ENCODE data around the gene VPS33B.

VPS33B gene

GRCh38 chr15:91022075-91022831, at the start of gene VPS33B (continued):
- TF ChIP-seq, protein P1, sequence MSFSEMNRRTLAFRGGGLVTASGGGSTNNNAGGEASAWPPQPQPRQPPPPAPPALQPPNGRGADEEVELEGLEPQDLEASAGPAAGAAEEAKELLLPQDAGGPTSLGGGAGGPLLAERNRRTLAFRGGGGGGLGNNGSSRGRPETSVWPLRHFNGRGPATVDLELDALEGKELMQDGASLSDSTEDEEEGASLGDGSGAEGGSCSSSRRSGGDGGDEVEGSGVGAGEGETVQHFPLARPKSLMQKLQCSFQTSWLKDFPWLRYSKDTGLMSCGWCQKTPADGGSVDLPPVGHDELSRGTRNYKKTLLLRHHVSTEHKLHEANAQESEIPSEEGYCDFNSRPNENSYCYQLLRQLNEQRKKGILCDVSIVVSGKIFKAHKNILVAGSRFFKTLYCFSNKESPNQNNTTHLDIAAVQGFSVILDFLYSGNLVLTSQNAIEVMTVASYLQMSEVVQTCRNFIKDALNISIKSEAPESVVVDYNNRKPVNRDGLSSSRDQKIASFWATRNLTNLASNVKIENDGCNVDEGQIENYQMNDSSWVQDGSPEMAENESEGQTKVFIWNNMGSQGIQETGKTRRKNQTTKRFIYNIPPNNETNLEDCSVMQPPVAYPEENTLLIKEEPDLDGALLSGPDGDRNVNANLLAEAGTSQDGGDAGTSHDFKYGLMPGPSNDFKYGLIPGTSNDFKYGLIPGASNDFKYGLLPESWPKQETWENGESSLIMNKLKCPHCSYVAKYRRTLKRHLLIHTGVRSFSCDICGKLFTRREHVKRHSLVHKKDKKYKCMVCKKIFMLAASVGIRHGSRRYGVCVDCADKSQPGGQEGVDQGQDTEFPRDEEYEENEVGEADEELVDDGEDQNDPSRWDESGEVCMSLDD (tag by site-specific recombination; IDR thresholded peaks at IDR 0.05): peak; percentile 61; the same call in 1 of the 2 replicates
- TF ChIP-seq ZFP37 (tag by site-specific recombination; IDR thresholded peaks at IDR 0.05) (0 out of 2 replicates have a peak, but pooled peaks have one; percentile 20), ZSCAN18 (tag by site-specific recombination; IDR thresholded peaks at IDR 0.05) (no peak)

- ChIA-PET CTCF (interaction anchor here (0.7 to 2.3 kb wide), 2 partner anchors 16 to 515 kb away, joined by 4 to 11 read pairs; no protein-coding TSS in a partner anchor), POLR2A (no interaction called here)
- Histone ChIP-seq H3K27ac (ENCODE audit: extremely low read depth, low read depth, low read length) (no peak overlapping the region), H3K36me3 (ENCODE audit: control insufficient read depth in 2 of 2, insufficient read depth in 1 of 2, low read length in 2 of 2) (no peaks in the 10 kb centered on the region), H3K9me3 (ENCODE audit: control insufficient read depth, insufficient read depth, low read depth, low read length) (no peaks in the 10 kb centered on the region), H3K4me1 (ENCODE audit: control insufficient read depth, insufficient read depth, low read length) (no peaks in the 10 kb centered on the region), H3K4me3 (ENCODE audit: low read depth, low read length) (no peak overlapping the region)
- TF ChIP-seq REST (tag by site-specific recombination; IDR thresholded peaks at IDR 0.05) (no peak), ZNF701 (tag by site-specific recombination; IDR thresholded peaks at IDR 0.05) (no peak), ZBTB11 (tag by site-specific recombination; conservative IDR thresholded peaks at IDR 0.05; ENCODE audit: low read depth) (no peak), ZNF660 (tag by site-specific recombination; IDR thresholded peaks at IDR 0.05) (no peak), ZNF138 (tag by site-specific recombination; IDR thresholded peaks at IDR 0.05; ENCODE audit: borderline replicate concordance) (no peak), SETDB1 (IDR thresholded peaks at IDR 0.05; ENCODE audit: insufficient read length, low read length) (no peak), HIC1 (tag by site-specific recombination; IDR thresholded peaks at IDR 0.05) (no peak), ZNF37A (tag by site-specific recombination; IDR thresholded peaks at IDR 0.05) (no peak), KLF1 (tag by site-specific recombination; IDR thresholded peaks at IDR 0.05) (no peak), ZNF416 (tag by site-specific recombination; IDR thresholded peaks at IDR 0.05) (no peak)
- TF ChIP-seq, protein P2, sequence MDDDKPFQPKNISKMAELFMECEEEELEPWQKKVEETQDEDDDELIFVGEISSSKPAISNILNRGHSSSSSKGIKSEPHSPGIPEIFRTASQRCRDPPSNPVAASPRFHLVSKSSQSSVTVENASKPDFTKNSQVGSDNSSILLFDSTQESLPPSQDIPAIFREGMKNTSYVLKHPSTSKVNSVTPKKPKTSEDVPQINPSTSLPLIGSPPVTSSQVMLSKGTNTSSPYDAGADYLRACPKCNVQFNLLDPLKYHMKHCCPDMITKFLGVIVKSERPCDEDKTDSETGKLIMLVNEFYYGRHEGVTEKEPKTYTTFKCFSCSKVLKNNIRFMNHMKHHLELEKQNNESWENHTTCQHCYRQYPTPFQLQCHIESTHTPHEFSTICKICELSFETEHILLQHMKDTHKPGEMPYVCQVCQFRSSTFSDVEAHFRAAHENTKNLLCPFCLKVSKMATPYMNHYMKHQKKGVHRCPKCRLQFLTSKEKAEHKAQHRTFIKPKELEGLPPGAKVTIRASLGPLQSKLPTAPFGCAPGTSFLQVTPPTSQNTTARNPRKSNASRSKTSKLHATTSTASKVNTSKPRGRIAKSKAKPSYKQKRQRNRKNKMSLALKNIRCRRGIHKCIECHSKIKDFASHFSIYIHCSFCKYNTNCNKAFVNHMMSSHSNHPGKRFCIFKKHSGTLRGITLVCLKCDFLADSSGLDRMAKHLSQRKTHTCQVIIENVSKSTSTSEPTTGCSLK (tag by site-specific recombination; IDR thresholded peaks at IDR 0.05): no peak
Observed at GRCh38 chr15:91072161-91072560, 49.8 kb upstream of the VPS33B start.
